Measurements from ENCODE around the gene COL16A1.
A peak's percentile ranks its signal among the peaks of the same experiment; 100 is the strongest.

The COL16A1 gene

GRCh38 chr1:31621847-31622730 lies 81.7 kb downstream of the COL16A1 start:
- DNase-seq, result no peak

DNA sequence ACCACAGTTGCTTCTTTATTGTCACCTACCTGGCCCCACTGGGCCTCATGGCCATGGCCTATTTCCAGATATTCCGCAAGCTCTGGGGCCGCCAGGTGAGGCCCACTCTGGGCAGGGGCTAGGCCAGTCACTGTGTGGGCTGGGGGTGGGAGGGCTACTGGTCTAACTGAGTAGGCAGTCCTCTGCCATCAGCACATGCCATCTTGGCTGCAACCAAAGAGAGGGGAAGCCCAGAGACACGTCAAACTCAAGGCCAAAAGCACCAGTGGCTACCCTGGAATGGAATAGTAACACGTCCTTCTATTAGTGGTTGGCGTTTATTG lies 82.4 kb downstream of the COL16A1 start:
- no peak for DNase-seq

- DNase-seq, result no peak
Measured at GRCh38 chr1:31620631-31621497, 83.0 kb downstream of the COL16A1 start.

DNA sequence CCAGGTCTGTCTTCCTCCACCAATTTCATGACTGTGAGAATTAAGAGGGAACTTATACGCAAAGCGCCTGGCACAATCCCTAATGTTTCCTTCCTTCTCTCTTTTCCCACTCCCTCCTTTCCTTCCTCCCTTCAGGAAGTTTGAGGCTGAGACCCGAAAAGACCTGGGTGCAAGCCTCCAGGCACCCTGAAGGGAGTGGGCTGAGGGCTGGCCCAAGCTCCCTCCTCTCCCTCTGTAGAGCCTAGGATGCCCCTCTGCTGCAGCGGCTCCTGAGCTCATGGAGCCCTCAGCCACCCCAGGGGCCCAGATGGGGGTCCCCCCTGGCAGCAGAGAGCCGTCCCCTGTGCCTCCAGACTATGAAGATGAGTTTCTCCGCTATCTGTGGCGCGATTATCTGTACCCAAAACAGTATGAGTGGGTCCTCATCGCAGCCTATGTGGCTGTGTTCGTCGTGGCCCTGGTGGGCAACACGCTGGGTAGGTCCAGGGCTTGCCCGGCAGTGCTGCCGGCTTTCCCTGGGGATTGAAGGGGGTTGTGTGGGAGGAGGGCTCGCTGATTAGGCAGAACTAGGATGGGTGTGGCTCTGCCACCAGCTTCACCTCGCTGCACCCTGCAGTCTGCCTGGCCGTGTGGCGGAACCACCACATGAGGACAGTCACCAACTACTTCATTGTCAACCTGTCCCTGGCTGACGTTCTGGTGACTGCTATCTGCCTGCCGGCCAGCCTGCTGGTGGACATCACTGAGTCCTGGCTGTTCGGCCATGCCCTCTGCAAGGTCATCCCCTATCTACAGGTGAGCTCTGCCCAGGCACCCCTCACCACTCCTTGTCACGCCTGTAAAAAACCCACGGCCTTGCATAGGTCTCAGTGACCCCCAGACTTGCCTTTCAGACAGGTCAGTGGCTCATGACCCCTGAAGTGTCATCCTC lies 84.6 kb downstream of the COL16A1 start:
- DNase-seq, result no peak

DNA sequence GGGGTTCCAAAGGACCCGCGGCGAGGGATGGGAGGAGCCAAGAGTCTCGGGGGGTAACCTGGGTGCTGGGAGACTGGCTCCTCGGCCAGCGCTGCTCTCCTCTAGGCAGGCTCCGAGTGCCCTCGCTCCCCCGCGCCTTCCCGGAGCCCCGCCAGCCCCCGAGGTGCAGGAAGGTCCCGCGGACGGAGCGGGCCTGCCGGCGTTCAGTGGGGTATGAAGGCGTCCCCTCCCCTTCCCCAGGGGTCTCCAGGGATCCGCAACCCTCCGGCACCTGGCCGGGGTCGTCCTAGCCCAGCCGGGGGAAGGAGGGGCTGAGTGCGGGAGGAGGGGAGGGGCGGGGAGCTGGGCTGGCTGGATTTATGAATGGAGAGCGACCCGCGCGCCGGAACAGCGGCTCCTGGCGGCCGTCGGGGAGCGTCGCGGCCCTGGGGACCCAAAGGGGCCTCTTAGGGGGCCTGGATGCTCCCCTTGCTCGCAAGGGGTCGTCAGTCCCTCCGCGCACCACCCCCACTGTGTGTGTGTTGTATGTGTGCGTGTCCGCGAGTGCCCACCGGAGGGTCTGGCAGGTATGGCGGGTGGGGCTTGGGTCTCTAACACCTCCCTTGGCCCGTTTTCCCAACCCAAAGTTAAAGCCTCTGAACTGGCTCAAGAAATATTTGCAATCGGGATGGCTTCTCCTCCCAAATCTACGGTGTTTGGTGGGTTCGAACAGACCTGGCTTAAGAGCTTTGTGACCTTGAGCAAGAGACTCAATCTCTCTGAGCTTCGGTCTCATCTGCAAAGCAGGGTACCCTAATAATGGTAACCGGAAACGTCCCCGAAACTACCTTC lies 85.7 kb downstream of the COL16A1 start:
- DNase-seq, result peak; percentile 12 to 14

- no peak for DNase-seq
Measured at GRCh38 chr1:31617218-31617915, 86.5 kb downstream of the COL16A1 start, which contains the start of gene HCRTR1. Gene HCRTR1 (plus strand): TSS chr1:31617689. CDS start chr1:31619193, 1,504 bp downstream.

GRCh38 chr1:31615939-31616338 lies 87.9 kb downstream of the COL16A1 start:
- no peak for DNase-seq

- DNase-seq, result no peak
Measured at GRCh38 chr1:31615414-31615813, 88.4 kb downstream of the COL16A1 start.

DNA sequence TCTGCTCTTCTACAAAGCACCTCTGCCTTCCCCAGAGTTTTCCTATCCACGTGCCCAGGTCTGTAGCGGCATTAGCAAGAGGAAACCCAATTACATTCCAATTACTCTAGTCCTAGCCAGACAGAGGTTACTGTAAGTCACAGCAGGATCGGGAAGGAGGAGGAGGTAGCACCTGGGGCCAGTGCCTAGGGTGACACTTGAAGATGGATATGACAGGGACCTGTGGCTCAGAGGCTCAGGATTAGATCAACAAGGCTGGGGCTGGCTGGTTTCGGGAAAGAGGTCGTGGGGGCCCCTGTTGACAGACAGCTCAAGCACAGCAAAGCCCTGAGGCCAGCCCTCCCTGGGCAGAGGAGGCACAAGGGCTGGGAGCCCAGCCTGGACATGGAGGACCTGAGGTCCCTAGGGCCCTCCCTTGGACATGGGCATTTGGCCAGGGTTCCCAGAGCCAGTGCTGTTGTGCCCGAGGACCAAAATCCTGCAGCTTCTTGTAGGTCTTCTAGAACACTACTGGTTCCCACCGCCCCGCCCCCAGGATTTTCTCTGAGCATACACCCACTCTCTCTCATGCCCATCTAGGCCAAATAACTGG lies 89.3 kb downstream of the COL16A1 start:
- DNase-seq, result no peak

- DNase-seq, result no peak
Measured at GRCh38 chr1:31609514-31610118, 94.2 kb downstream of the COL16A1 start.

GRCh38 chr1:31607360-31607759 lies 96.5 kb downstream of the COL16A1 start:
- no peak for DNase-seq

DNA sequence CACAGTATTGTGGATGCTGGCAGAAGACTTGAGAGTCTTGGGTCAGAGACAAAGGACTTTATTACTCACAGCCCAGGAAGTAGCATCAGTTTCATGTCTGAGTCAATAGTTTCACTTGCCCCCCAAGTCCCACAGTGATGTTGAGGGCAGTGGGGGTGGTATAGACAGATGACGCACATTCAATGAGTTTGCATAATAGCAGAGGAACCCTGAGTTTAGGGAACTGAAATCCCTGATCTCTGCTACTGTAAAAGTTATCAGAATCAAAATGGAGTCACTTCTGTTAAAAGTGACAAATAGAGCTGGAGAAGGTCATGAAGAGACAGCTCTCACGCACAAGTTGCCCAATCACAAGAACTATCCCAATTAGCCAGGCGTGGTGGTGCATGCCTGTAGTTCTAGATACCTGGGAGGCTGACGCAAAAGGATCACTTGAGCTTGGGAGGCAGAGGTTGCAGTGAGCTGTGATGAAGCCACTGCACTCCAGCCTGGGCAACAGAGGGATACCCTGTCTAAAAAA lies 97.8 kb downstream of the COL16A1 start:
- DNase-seq, result no peak

Measured in activated CD4-positive, alpha-beta T cell treated with anti-CD3 and anti-CD28 coated beads, Interleukin-2, amount 50 U/mL, for 4 hours (primary cell).